Ascending aorta (tissue), 2 donors: ENCODE results near the gene RACGAP1. TPM values are rescaled to one million over a fixed set of nuclear protein-coding genes. Genes with fewer than 3 reads are reported as not detected.

ENCODE experiments used
- DNase-seq, 2 donors: peaks; one replicate each; pipeline ENCODE4 v3.0.0-alpha.2; 2019; ENCODE audit warnings: low spot score in 2 of 2
- H3K27ac ChIP-seq, 2 donors: fragments of 200-600 bp; sonication (generic); one replicate each; pipeline ENCODE4 v1.5.1; 2016 to 2017; ENCODE audit warnings: mild to moderate bottlenecking in 1 of 2
- H3K27me3 ChIP-seq: fragments of 200-600 bp; sonication (generic); one replicate; pipeline ENCODE4 v1.5.1; 2017
- H3K36me3 ChIP-seq, 2 donors: fragments of 200-600 bp; sonication (generic); one replicate each; pipeline ENCODE4 v1.5.1; 2016
- H3K4me1 ChIP-seq, 2 donors: fragments of 200-600 bp; sonication (generic); one replicate each; pipeline ENCODE4 v1.5.1; 2016 to 2017; ENCODE audit warnings: mild to moderate bottlenecking in 1 of 2
- H3K4me3 ChIP-seq, 2 donors: fragments of 200-600 bp; sonication (generic); one replicate each; pipeline ENCODE4 v1.5.1; 2016 to 2017; ENCODE audit warnings: mild to moderate bottlenecking in 1 of 2
- H3K9me3 ChIP-seq, 2 donors: fragments of 200-600 bp; sonication (generic); one replicate each; pipeline ENCODE4 v1.5.1; 2016
- intact Hi-C: fragments of 100-400 bp; cut with DNase I; formaldehyde crosslinking; loops from one replicate; pipeline ENCODE4 v1.15.1; 2023
- total RNA-seq: library from RNA; depleted of rRNA; stranded (reverse); fragments of >200 nt; gene quantifications from one replicate; pipeline ENCODE4 v1.1.0, GENCODE V29; 2016
- TF ChIP-seq, protein P1 (sequence below), 3 experiments: fragments of 200-600 bp in 2 of 3; fragments of 450-650 bp in 1 of 3; sonication (generic) in 2 of 3; IDR thresholded peaks; one replicate each; pipeline ENCODE4 v1.5.1; 2016 to 2019; ENCODE audit warnings: antibody characterized with exemption in 3 of 3, mild to moderate bottlenecking in 1 of 3, moderate library complexity in 1 of 3

The RACGAP1 gene
- total RNA-seq, 1 donor from 2014 or later: 5.1 TPM

DNA sequence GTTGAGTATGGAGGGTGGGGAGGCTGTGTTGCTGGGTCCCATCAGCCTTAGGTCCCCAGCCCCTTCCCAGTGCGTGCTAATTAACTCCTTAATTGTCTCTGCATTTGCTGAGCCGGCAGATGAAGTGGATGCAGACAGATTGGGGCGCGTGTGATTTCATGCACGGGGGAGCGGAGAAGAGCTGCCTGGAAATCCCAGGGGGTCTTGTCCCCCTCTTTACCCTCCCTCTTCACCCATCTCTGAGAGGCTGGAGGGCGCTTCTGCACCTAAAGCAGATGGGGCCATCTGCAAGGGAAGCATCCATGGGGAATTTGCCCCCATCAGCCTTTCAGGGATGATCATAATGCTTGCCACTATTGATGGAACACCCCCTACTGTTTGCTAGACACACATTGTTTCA, 27.7 kb upstream of the RACGAP1 start:
- TF ChIP-seq, protein P1, sequence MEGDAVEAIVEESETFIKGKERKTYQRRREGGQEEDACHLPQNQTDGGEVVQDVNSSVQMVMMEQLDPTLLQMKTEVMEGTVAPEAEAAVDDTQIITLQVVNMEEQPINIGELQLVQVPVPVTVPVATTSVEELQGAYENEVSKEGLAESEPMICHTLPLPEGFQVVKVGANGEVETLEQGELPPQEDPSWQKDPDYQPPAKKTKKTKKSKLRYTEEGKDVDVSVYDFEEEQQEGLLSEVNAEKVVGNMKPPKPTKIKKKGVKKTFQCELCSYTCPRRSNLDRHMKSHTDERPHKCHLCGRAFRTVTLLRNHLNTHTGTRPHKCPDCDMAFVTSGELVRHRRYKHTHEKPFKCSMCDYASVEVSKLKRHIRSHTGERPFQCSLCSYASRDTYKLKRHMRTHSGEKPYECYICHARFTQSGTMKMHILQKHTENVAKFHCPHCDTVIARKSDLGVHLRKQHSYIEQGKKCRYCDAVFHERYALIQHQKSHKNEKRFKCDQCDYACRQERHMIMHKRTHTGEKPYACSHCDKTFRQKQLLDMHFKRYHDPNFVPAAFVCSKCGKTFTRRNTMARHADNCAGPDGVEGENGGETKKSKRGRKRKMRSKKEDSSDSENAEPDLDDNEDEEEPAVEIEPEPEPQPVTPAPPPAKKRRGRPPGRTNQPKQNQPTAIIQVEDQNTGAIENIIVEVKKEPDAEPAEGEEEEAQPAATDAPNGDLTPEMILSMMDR (IDR thresholded peaks at IDR 0.05): no peak
- H3K4me1 ChIP-seq: peaks cover 3 to 5% of the 10 kb centered on the region in 2 donors
- no peak overlapping the region for H3K27ac ChIP-seq
- H3K9me3 ChIP-seq: no peaks in the 10 kb centered on the region
- DNase-seq: no peak
- no peaks in the 10 kb centered on the region for H3K36me3 ChIP-seq
- no peaks in the 10 kb centered on the region for H3K27me3 ChIP-seq
- intact Hi-C loops: no loop called here
- no peak overlapping the region for H3K4me3 ChIP-seq

DNA sequence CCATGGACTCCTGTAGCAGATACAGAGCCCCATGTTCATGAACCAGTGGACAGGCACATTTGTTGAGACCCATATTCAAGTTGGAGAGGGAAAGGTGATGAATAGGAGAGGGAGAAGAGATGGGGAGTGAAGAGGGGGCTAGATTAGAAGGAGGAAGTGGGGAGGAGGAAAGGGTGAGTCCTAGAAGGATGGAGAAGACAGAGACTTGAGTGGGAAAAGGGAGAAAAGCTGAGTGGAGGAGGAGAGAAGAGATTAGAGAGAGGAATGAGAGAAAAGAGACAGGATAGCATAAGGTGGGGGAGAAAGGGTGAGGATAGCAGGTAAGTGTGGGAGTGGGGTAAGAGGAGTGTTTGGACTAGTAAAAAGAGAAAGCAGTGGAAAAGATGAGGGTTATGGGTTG, 27.2 kb upstream of the RACGAP1 start:
- no peaks in the 10 kb centered on the region for H3K27me3 ChIP-seq
- no peak overlapping the region for H3K27ac ChIP-seq
- no peak overlapping the region for H3K4me3 ChIP-seq
- TF ChIP-seq, protein P1 (IDR thresholded peaks at IDR 0.05): no peak
- no peaks in the 10 kb centered on the region for H3K36me3 ChIP-seq
- H3K4me1 ChIP-seq: peaks cover 3 to 5% of the 10 kb centered on the region in 2 donors
- no peak for DNase-seq
- intact Hi-C loops: no loop called here
- no peaks in the 10 kb centered on the region for H3K9me3 ChIP-seq

DNA sequence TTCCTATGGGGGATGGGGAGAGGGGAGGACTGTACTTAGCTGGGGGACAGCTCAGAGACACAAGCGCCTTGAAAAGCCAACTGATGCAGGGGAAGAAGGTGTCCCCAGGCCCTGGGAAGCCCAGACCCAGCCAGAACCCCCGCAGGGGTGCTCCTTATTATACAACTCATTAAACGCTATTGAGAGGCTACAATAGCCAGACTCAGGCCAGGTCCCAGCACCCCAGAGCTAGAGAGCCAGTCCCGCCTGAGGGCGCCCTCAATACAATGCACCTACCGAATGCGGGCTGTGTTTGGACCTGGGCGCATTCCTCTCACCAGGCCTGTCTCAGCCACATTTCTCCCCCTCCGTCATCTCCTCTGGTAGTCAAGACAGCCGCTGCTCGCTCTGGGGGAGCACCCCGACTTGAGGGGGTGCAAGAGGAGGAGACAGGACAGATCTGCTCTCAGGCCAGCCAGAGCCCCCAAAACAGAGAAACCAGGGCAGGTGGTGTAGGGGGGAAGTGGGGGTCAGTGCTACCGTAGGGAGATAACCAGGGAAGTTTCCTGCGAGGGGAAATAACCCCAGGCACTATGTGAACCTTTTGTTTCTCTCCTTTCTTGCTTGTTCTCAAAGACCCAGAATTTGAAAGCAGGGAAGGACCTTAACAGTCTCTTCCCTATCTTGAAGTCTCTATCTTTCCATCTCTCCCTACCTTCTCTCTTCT, 26.0 kb upstream of the RACGAP1 start:
- intact Hi-C loops: no loop called here
- no peaks in the 10 kb centered on the region for H3K9me3 ChIP-seq
- H3K27ac ChIP-seq: no peak overlapping the region
- H3K4me1 ChIP-seq: peaks cover 0 to 3% of the 10 kb centered on the region in 2 donors
- no peaks in the 10 kb centered on the region for H3K27me3 ChIP-seq
- H3K36me3 ChIP-seq: no peaks in the 10 kb centered on the region
- TF ChIP-seq, protein P1 (IDR thresholded peaks at IDR 0.05): no peak
- no peak for DNase-seq
- H3K4me3 ChIP-seq: peak overlapping the region in 1 of 2 donors; percentile 41

DNA sequence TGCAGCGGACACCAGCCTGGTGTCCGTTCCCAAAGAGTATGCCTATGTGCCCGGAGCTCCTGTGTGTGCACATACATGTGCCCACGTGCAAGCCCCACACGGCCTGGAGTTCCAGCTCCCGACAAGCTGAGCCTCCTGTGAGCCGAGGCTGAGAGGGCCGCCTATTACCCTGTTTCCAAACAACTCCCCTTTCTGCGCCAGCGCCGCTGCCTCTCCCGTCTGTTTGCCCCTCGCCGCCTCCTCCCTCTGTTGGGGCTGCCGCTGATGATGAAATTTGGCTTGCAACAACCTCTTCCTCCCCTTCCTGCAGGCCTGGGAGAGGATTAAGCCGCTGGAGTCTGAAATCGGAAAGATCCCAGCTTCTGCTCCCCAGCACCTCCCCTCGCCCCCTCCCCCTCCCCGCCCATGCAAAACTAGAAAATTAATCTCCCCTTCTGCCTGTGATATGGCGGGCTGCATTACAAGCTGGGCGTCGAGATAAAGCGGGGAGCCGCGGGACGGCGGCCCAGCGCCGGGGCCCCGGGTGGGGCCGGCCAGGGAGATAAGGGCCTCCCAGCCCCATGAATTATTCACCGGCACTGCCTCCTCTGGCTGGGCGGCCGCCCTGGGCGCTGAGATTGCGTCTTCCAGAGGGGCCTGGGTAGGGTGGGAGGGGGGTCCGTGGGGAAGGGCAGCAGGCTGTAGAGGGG, 25.3 kb upstream of the RACGAP1 start:
- intact Hi-C loops: no loop called here
- no peak overlapping the region for H3K27ac ChIP-seq
- DNase-seq: peak in 1 of 2 donors; percentile 83

DNA sequence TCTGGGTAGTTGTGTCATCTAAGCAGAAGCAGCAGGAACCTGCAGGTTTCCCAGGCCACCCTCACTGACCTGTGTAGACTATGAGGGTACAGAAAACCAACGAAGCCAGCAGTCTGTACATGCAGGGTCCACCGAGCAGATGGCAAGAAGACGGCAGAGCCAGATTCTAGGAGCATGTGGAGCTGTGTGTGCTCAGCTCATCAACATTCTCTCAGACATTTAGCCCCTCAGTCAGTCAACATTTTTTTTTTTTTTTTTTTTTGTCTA, 24.8 kb upstream of the RACGAP1 start:
- Histone ChIP-seq H3K36me3 (no peaks in the 10 kb centered on the region), H3K4me1 (peaks cover 0 to 3% of the 10 kb centered on the region in 2 donors), H3K27me3 (no peaks in the 10 kb centered on the region), H3K9me3 (no peaks in the 10 kb centered on the region), H3K27ac (no peak overlapping the region), H3K4me3 (peak overlapping the region; percentile 33 to 41)
- TF ChIP-seq, protein P1 (IDR thresholded peaks at IDR 0.05): no peak
- DNase-seq: no peak
- intact Hi-C loops: no loop called here

More for the DNA sequence above, 25.3 kb upstream of the RACGAP1 start:
- Histone ChIP-seq H3K36me3 (no peaks in the 10 kb centered on the region), H3K4me1 (peaks cover 0 to 3% of the 10 kb centered on the region in 2 donors), H3K9me3 (no peaks in the 10 kb centered on the region), H3K27me3 (no peaks in the 10 kb centered on the region), H3K4me3 (peak overlapping the region; percentile 33 to 41)
- TF ChIP-seq, protein P1 (IDR thresholded peaks at IDR 0.05): no peak
